Neural cell (in vitro differentiated cells): ENCODE measurements around the gene CERS1. TPM values are rescaled to one million over a fixed set of nuclear protein-coding genes. Genes with fewer than 3 reads are reported as not detected.

ENCODE experiments used
- H2AFZ ChIP-seq: fragments of 200-600, 300-800 bp; sonication (generic), shearing (Covaris generic); 2 replicates; pipeline ENCODE4 v1.6.0; 2014; ENCODE audit warnings: low read depth, mild to moderate bottlenecking, antibody characterized with exemption, low read length, moderate library complexity
- H3F3A ChIP-seq: fragments of 200-600 bp; shearing (Covaris generic); 2 replicates; pipeline ENCODE4 v1.6.1; 2016; ENCODE audit warnings: mild to moderate bottlenecking, moderate library complexity, mixed read lengths, antibody characterized with exemption, low read length; ENCODE audit not compliant: insufficient read depth, poor library complexity, severe bottlenecking
- H3K27ac ChIP-seq: fragments of 200-600, 300-800 bp; sonication (generic), shearing (Covaris generic); 2 replicates; pipeline ENCODE4 v1.5.1; 2014; ENCODE audit warnings: mild to moderate bottlenecking, low read length, moderate library complexity
- H3K27me3 ChIP-seq: fragments of 300-800, 200-600 bp; sonication (generic), shearing (Covaris generic); 2 replicates; pipeline ENCODE4 v1.6.0; 2014; ENCODE audit warnings: mild to moderate bottlenecking, low read depth, low read length, moderate library complexity; ENCODE audit not compliant: insufficient read depth
- H3K36me3 ChIP-seq: fragments of 300-800, 200-600 bp; sonication (generic), shearing (Covaris generic); 2 replicates; pipeline ENCODE4 v1.5.1; 2014; ENCODE audit warnings: mild to moderate bottlenecking, antibody characterized with exemption, low read length, moderate library complexity; ENCODE audit not compliant: insufficient read depth
- H3K4me2 ChIP-seq: fragments of 300-800, 200-600 bp; sonication (generic), shearing (Covaris generic); 2 replicates; pipeline ENCODE4 v1.6.0; 2014; ENCODE audit warnings: mild to moderate bottlenecking, low read length
- H3K4me3 ChIP-seq: fragments of 300-800, 200-600 bp; sonication (generic), shearing (Covaris generic); 2 replicates; pipeline ENCODE4 v1.5.1; 2014; ENCODE audit warnings: mild to moderate bottlenecking, low read length, moderate library complexity
- H3K79me2 ChIP-seq: fragments of 200-600 bp; shearing (Covaris generic); replicated peaks from 2 replicates; pipeline ENCODE4 v1.6.0; 2014; ENCODE audit warnings: mild to moderate bottlenecking, low read length, moderate library complexity; ENCODE audit not compliant: insufficient read depth
- H3K9ac ChIP-seq: fragments of 300-800, 200-600 bp; sonication (generic), shearing (Covaris generic); 2 replicates; pipeline ENCODE4 v1.6.1; 2016; ENCODE audit warnings: mild to moderate bottlenecking, low read length, mixed read lengths
- H3K9me2 ChIP-seq: fragments of 200-600 bp; shearing (Covaris generic); 2 replicates; pipeline ENCODE4 v1.6.1; 2016; ENCODE audit warnings: mild to moderate bottlenecking, low read length, mixed read lengths; ENCODE audit not compliant: insufficient read depth
- H3K9me3 ChIP-seq: fragments of 200-600, 300-800 bp; sonication (generic), shearing (Covaris generic); 2 replicates; pipeline ENCODE4 v1.6.1; 2016; ENCODE audit warnings: mild to moderate bottlenecking, mixed run types, low read length, moderate library complexity, mixed read lengths
- H4K20me1 ChIP-seq: fragments of 200-600 bp; shearing (Covaris generic); 2 replicates; pipeline ENCODE4 v1.6.1; 2016; ENCODE audit warnings: mild to moderate bottlenecking, mixed run types; ENCODE audit not compliant: insufficient read depth
- CTCF ChIP-seq: fragments of 450-650 bp; IDR thresholded peaks from 2 replicates; pipeline ENCODE4 v1.5.1; 2014; ENCODE audit warnings: antibody characterized with exemption, mild to moderate bottlenecking, moderate library complexity; ENCODE audit not compliant: poor library complexity, severe bottlenecking
- EP300 ChIP-seq: fragments of 450-650 bp; conservative IDR thresholded peaks from 2 replicates; pipeline ENCODE4 v1.6.1; 2014; ENCODE audit warnings: antibody characterized with exemption, mild to moderate bottlenecking, moderate library complexity; ENCODE audit not compliant: poor library complexity, severe bottlenecking
- MXI1 ChIP-seq: fragments of 450-650 bp; conservative IDR thresholded peaks from 2 replicates; pipeline ENCODE4 v1.6.1; 2014; ENCODE audit warnings: antibody characterized with exemption, mild to moderate bottlenecking; ENCODE audit not compliant: poor library complexity, severe bottlenecking
- RAD21 ChIP-seq: fragments of 450-650 bp; conservative IDR thresholded peaks from 2 replicates; pipeline ENCODE4 v1.6.1; 2014; ENCODE audit warnings: antibody characterized with exemption, mild to moderate bottlenecking, moderate library complexity
- REST ChIP-seq: IDR thresholded peaks from 2 replicates; pipeline ENCODE4 v1.6.1; 2012; ENCODE audit warnings: borderline replicate concordance
- TAF1 ChIP-seq: IDR thresholded peaks from 2 replicates; pipeline ENCODE4 v1.6.1; 2012; ENCODE audit warnings: low read depth
- polyA plus RNA-seq: library from polyadenylated mRNA; depleted of rRNA; stranded (reverse); fragments of >200 nt; gene quantifications from 2 replicates; pipeline ENCODE4 v1.2.3, GENCODE V29; 2014

CERS1 gene
- polyA plus RNA-seq, 1 donor from 2014 or later = 19.1 TPM

- no peaks in the 10 kb centered on the region for H4K20me1 ChIP-seq
- H3K4me3 ChIP-seq = no peak overlapping the region
- H3K4me2 ChIP-seq = no peak overlapping the region
- H3F3A ChIP-seq = no peaks in the 10 kb centered on the region
- H3K27me3 ChIP-seq = no peaks in the 10 kb centered on the region
- H3K27ac ChIP-seq = no peak overlapping the region
- H2AFZ ChIP-seq = no peak overlapping the region
- no peaks in the 10 kb centered on the region for H3K9me2 ChIP-seq
- H3K79me2 ChIP-seq = peaks cover 3% of the 10 kb centered on the region
- no peaks in the 10 kb centered on the region for H3K36me3 ChIP-seq
- H3K9me3 ChIP-seq = no peaks in the 10 kb centered on the region
- no peak for TF ChIP-seq CTCF
- TF ChIP-seq REST = no peak
- TF ChIP-seq TAF1 = no peak
- H3K9ac ChIP-seq = no peak overlapping the region
Measured at GRCh38 chr19:18942692-18943091, 46.7 kb upstream of the CERS1 start.

- H3K4me2 ChIP-seq = no peak overlapping the region
- no peaks in the 10 kb centered on the region for H3F3A ChIP-seq
- no peak for TF ChIP-seq RAD21
- H3K4me3 ChIP-seq = peak overlapping the region; percentile 61
- peak overlapping the region; percentile 55 for H3K9ac ChIP-seq
- H2AFZ ChIP-seq = peak overlapping the region; percentile 56
- no peaks in the 10 kb centered on the region for H3K9me2 ChIP-seq
- H3K79me2 ChIP-seq = peaks cover 3% of the 10 kb centered on the region
- no peaks in the 10 kb centered on the region for H3K9me3 ChIP-seq
- H3K27ac ChIP-seq = peak overlapping the region; percentile 5
- H3K36me3 ChIP-seq = no peaks in the 10 kb centered on the region
- H4K20me1 ChIP-seq = no peaks in the 10 kb centered on the region
- no peaks in the 10 kb centered on the region for H3K27me3 ChIP-seq
Measured at GRCh38 chr19:18941628-18942354, 45.8 kb upstream of the CERS1 start.

- TF ChIP-seq MXI1 = peak; percentile 47
- TF ChIP-seq EP300 = no peak
- Histone ChIP-seq H3K4me2 (peak within 1 kb of the TSS; percentile 65), H3K36me3 (no peaks in the 10 kb centered on the region), H3K9me3 (no peaks in the 10 kb centered on the region), H3K9me2 (no peaks in the 10 kb centered on the region), H3K27ac (peak within 1 kb of the TSS; percentile 5), H3K79me2 (peaks cover 3% of the 10 kb centered on the region), H3K4me3 (peak within 1 kb of the TSS; percentile 84), H3K27me3 (no peaks in the 10 kb centered on the region), H3K9ac (peak within 1 kb of the TSS; percentile 70), H3F3A (no peaks in the 10 kb centered on the region), H2AFZ (peak within 1 kb of the TSS; percentile 56), H4K20me1 (no peaks in the 10 kb centered on the region)
Measured at GRCh38 chr19:18940769-18941627, 45.0 kb upstream of the CERS1 start, which contains the start of gene HOMER3. HOMER3 (minus strand) TSS chr19:18941217; CDS start chr19:18938982, 2,235 bp downstream.
